PFSK-1 (cell line): ENCODE measurements around the gene UIMC1.

Experiments
- FOXP2 ChIP-seq: optimal IDR thresholded peaks from 2 replicates; pipeline ENCODE3; 2011; ENCODE audit warnings: borderline replicate concordance, control low read depth, inconsistent platforms; ENCODE audit not compliant: insufficient read depth; ENCODE audit errors: extremely low read length, extremely low read depth
- POLR2AphosphoS5 ChIP-seq: IDR thresholded peaks from 2 replicates; pipeline ENCODE4 v1.6.1; 2012; ENCODE audit warnings: low read depth, mild to moderate bottlenecking, control low read depth, low read length, moderate library complexity
- REST ChIP-seq, 2 experiments: IDR thresholded peaks; 2 replicates each; pipeline versions ENCODE4 v1.6.1 to v1.8.0; 2011 to 2012; ENCODE audit warnings: low read depth in 2 of 2, low read length in 2 of 2, control low read depth in 1 of 2, inconsistent platforms in 1 of 2, mild to moderate bottlenecking in 1 of 2, moderate library complexity in 1 of 2; ENCODE audit not compliant: insufficient read depth in 1 of 2
- SIN3A ChIP-seq: IDR thresholded peaks from 2 replicates; pipeline ENCODE4 v1.6.1; 2012; ENCODE audit warnings: mild to moderate bottlenecking, low read length, moderate library complexity, borderline replicate concordance; ENCODE audit not compliant: insufficient read depth
- TAF1 ChIP-seq: IDR thresholded peaks from 2 replicates; pipeline ENCODE4 v1.6.1; 2012; ENCODE audit warnings: low read length, control low read depth, borderline replicate concordance; ENCODE audit not compliant: insufficient read depth

The UIMC1 gene

GRCh38 chr5:176959051-176959450, 47.5 kb downstream of the UIMC1 start:
- TF ChIP-seq TAF1: no peak
- no peak for TF ChIP-seq REST (IDR thresholded peaks at IDR 0.05; ENCODE audit: insufficient read depth in 1 of 2, low read depth in 2 of 2, low read length in 2 of 2)
- TF ChIP-seq FOXP2: no peak
- TF ChIP-seq POLR2AphosphoS5: no peak
- no peak for TF ChIP-seq SIN3A

GRCh38 chr5:176956756-176957155, 49.8 kb downstream of the UIMC1 start:
- TF ChIP-seq REST (IDR thresholded peaks at IDR 0.05; ENCODE audit: insufficient read depth in 1 of 2, low read depth in 2 of 2, low read length in 2 of 2): no peak
- TF ChIP-seq TAF1: no peak
- no peak for TF ChIP-seq FOXP2
- no peak for TF ChIP-seq POLR2AphosphoS5
- TF ChIP-seq SIN3A: no peak

- TF ChIP-seq TAF1 (no peak), REST (IDR thresholded peaks at IDR 0.05; ENCODE audit: insufficient read depth in 1 of 2, low read depth in 2 of 2, low read length in 2 of 2) (no peak), POLR2AphosphoS5 (no peak), FOXP2 (no peak), SIN3A (no peak)
These were observed 50.7 kb downstream of the UIMC1 start for GRCh38 chr5:176955895-176956294.

GRCh38 chr5:176954050-176954449, 52.5 kb downstream of the UIMC1 start:
- TF ChIP-seq REST (IDR thresholded peaks at IDR 0.05; ENCODE audit: insufficient read depth in 1 of 2, low read depth in 2 of 2, low read length in 2 of 2) (no peak), POLR2AphosphoS5 (no peak), SIN3A (no peak), FOXP2 (no peak), TAF1 (no peak)

- TF ChIP-seq REST (IDR thresholded peaks at IDR 0.05; ENCODE audit: insufficient read depth in 1 of 2, low read depth in 2 of 2, low read length in 2 of 2): no peak
- TF ChIP-seq SIN3A: no peak
- TF ChIP-seq FOXP2: no peak
- no peak for TF ChIP-seq POLR2AphosphoS5
- no peak for TF ChIP-seq TAF1
These were observed 53.9 kb downstream of the UIMC1 start for GRCh38 chr5:176952531-176953193.
